ENCODE results near the gene ETV4. TPM values are rescaled to one million over a fixed set of nuclear protein-coding genes. Genes with fewer than 3 reads are reported as not detected.

ETV4 gene
- total and polyA plus RNA-seq, 2 of the 13 experiments (the other 11 are each of a cell fraction or from before 2014, with no cell fraction given), result 128 to 330 TPM

GRCh38 chr17:43547659-43548256 lies 1.6 kb upstream of the ETV4 start (continued):
- no peak for TF ChIP-seq ZNF121 (CRISPR knock-in tag; IDR thresholded peaks at IDR 0.05)
- no peak for TF ChIP-seq LRRFIP1 (CRISPR knock-in tag; conservative IDR thresholded peaks at IDR 0.05)
- no peak for TF ChIP-seq ZNF615 (CRISPR knock-in tag; IDR thresholded peaks at IDR 0.05; ENCODE audit: borderline replicate concordance)
- no peak for TF ChIP-seq PHF5A (CRISPR knock-in tag; IDR thresholded peaks at IDR 0.05; ENCODE audit: low read depth, unreplicated experiment)
- TF ChIP-seq SNAPC2 (CRISPR knock-in tag; IDR thresholded peaks at IDR 0.05), result 0 out of 2 replicates have a peak, but pooled peaks have one; percentile 14
- TF ChIP-seq ZNF567 (CRISPR knock-in tag; IDR thresholded peaks at IDR 0.05; ENCODE audit: borderline replicate concordance), result no peak
- peak; percentile 88 for TF ChIP-seq ZFP36 (IDR thresholded peaks at IDR 0.05; ENCODE audit: borderline replicate concordance, low read depth, low read length, partially characterized antibody)

GRCh38 chr17:43547189-43547550 lies 1.0 kb upstream of the ETV4 start:
- Histone ChIP-seq H3K27me3 (ENCODE audit: control insufficient read depth in 1 of 2, insufficient read depth in 2 of 2, low read length in 2 of 2) (peaks cover 0 to 7% of the 10 kb centered on the region in 2 experiments; a peak in 1 of 5 replicates), H3K4me1 (ENCODE audit: insufficient read depth, low read length) (peaks cover 74% of the 10 kb centered on the region), H3K9me3 (ENCODE audit: low read length) (no peaks in the 10 kb centered on the region), H3K4me2 (ENCODE audit: low read depth, low read length) (peak overlapping the region; percentile 95), H3K36me3 (replicated peaks in 1 of 2; ENCODE audit: control insufficient read depth in 1 of 2, insufficient read depth in 2 of 2, low read length in 2 of 2) (peaks cover 0 to 7% of the 10 kb centered on the region in 2 experiments; a peak in 3 of 5 replicates), H3K4me3 (replicated peaks in 1 of 3; ENCODE audit: insufficient read depth in 1 of 3, low read depth in 2 of 3, low read length in 3 of 3) (peak overlapping the region; percentile 73 to 84 (median 73)), H4K20me1 (ENCODE audit: insufficient read depth, low read length) (no peaks in the 10 kb centered on the region), H2AFZ (ENCODE audit: low read length) (no peak overlapping the region), H3K9ac (ENCODE audit: insufficient read depth, low read depth, low read length) (peak overlapping the region; percentile 83), H3K27ac (ENCODE audit: extremely low read length, insufficient read depth, low read length) (peak overlapping the region; percentile 100), H3K79me2 (ENCODE audit: insufficient read depth, low read length) (peaks cover 33% of the 10 kb centered on the region)
- CTCF ChIA-PET (ENCODE audit: low intra/inter-chr PET ratio, low total read pairs), result no interaction called here
- POLR2A ChIA-PET, result interaction anchor here (0.9 to 28.7 kb wide), 15 partner anchors 9 to 159 kb away, joined by 3 to 1546 read pairs (median 6); no protein-coding TSS in a partner anchor
- FAIRE-seq (no peak), DNase-seq (ENCODE audit: low spot score) (no peak), ATAC-seq (no peak)
- no TSS peak for BruUV-seq (replicated peaks)
- 77% methylated on average over 2 of the region's 2 CpGs for WGBS (ENCODE audit: low lambda C conversion rate)
- in situ Hi-C loops (cut with HindIII; ENCODE audit: extremely low pct_ligation_motif_present, low pct_unique_long_range_greater_than_20kb) (no loop called here), intact Hi-C loops (cut with micrococcal nuclease; ENCODE audit: unreplicated experiment) (no loop called here)
- no peak for TF ChIP-seq ZNF775 (CRISPR knock-in tag; IDR thresholded peaks at IDR 0.05; ENCODE audit: borderline replicate concordance)
- no peak for TF ChIP-seq ZNF883 (CRISPR knock-in tag; IDR thresholded peaks at IDR 0.05; ENCODE audit: not compliant biosample characterization)
- TF ChIP-seq ZNF598 (CRISPR knock-in tag; IDR thresholded peaks at IDR 0.05; ENCODE audit: borderline replicate concordance), result no peak
- TF ChIP-seq SRSF1 (optimal IDR thresholded peaks at IDR 0.05; ENCODE audit: low read depth, low read length), result no peak
- TF ChIP-seq IRF2 (CRISPR knock-in tag; IDR thresholded peaks at IDR 0.05), result no peak
- TF ChIP-seq, protein P1, sequence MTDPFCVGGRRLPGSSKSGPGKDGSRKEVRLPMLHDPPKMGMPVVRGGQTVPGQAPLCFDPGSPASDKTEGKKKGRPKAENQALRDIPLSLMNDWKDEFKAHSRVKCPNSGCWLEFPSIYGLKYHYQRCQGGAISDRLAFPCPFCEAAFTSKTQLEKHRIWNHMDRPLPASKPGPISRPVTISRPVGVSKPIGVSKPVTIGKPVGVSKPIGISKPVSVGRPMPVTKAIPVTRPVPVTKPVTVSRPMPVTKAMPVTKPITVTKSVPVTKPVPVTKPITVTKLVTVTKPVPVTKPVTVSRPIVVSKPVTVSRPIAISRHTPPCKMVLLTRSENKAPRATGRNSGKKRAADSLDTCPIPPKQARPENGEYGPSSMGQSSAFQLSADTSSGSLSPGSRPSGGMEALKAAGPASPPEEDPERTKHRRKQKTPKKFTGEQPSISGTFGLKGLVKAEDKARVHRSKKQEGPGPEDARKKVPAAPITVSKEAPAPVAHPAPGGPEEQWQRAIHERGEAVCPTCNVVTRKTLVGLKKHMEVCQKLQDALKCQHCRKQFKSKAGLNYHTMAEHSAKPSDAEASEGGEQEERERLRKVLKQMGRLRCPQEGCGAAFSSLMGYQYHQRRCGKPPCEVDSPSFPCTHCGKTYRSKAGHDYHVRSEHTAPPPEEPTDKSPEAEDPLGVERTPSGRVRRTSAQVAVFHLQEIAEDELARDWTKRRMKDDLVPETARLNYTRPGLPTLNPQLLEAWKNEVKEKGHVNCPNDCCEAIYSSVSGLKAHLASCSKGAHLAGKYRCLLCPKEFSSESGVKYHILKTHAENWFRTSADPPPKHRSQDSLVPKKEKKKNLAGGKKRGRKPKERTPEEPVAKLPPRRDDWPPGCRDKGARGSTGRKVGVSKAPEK (CRISPR knock-in tag; IDR thresholded peaks at IDR 0.05; ENCODE audit: borderline replicate concordance), result 0 out of 2 replicates have a peak, but pooled peaks have one; percentile 7
- TF ChIP-seq ZNF703 (CRISPR knock-in tag; IDR thresholded peaks at IDR 0.05; ENCODE audit: borderline replicate concordance), result 0 out of 2 replicates have a peak, but pooled peaks have one; percentile 49
- TF ChIP-seq, protein P2, sequence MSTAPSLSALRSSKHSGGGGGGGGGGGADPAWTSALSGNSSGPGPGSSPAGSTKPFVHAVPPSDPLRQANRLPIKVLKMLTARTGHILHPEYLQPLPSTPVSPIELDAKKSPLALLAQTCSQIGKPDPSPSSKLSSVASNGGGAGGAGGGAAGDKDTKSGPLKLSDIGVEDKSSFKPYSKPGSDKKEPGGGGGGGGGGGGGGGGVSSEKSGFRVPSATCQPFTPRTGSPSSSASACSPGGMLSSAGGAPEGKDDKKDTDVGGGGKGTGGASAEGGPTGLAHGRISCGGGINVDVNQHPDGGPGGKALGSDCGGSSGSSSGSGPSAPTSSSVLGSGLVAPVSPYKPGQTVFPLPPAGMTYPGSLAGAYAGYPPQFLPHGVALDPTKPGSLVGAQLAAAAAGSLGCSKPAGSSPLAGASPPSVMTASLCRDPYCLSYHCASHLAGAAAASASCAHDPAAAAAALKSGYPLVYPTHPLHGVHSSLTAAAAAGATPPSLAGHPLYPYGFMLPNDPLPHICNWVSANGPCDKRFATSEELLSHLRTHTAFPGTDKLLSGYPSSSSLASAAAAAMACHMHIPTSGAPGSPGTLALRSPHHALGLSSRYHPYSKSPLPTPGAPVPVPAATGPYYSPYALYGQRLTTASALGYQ (CRISPR knock-in tag; IDR thresholded peaks at IDR 0.05), result no peak
